K562 (cell line): ENCODE measurements around the gene PGM3. TPM values are rescaled to one million over a fixed set of nuclear protein-coding genes. Genes with fewer than 3 reads are reported as not detected.

Experiments used
- ATAC-seq: fragments of 200-7000 bp; cut with Tn5 transposase; 3 replicates; pipeline ENCODE4 v1.9.1; 2020; ENCODE audit warnings: moderate library complexity
- BruUV-seq: library from RNA; stranded (reverse); fragments of 400-500 nt; replicated peaks from 2 replicates; lab custom pipeline; 2021; lab: Mats Ljungman, UMichigan
- CTCF ChIA-PET: fragments of 300-600 bp; formaldehyde crosslinking; extraction: SDS; loops from one replicate; lab custom pipeline; 2021; ENCODE audit warnings: low intra/inter-chr PET ratio; lab: Yijun Ruan, JAX
- POLR2A ChIA-PET: fragments of 300-600, 350-650 bp; sonication (Branson Sonifier 250); formaldehyde crosslinking; extraction: SDS; loops from one replicate; lab custom pipeline; 2021; ENCODE audit warnings: antibody characterized with exemption, inconsistent platforms; lab: Yijun Ruan, JAX
- DNase-seq, 4 experiments: peaks; one replicate each; pipeline versions ENCODE4 v3.0.0 to v3.0.0-alpha.2; 2011 to 2018; ENCODE audit warnings: low spot score in 3 of 4, mixed read lengths in 3 of 4; ENCODE audit errors: extremely low read depth in 1 of 4
- FAIRE-seq: peaks from 2 replicates; lab custom pipeline; 2011; peaks lifted over from hg19 to GRCh38; lab: Jason Lieb, UNC
- H2AFZ ChIP-seq: 2 replicates; pipeline ENCODE4 v1.6.0; 2011; ENCODE audit warnings: low read depth, low read length, control low read depth, inconsistent platforms
- H3K27ac ChIP-seq: fragments of 200-600 bp; 3 replicates; pipeline ENCODE4 v1.8.0; 2011; ENCODE audit warnings: low read depth, mild to moderate bottlenecking, control low read depth, inconsistent platforms, low read length, moderate library complexity, mixed read lengths; ENCODE audit errors: extremely low read depth
- H3K27me3 ChIP-seq, 2 experiments: fragments of 300-600 bp in 1 of 2; 2 replicates in 1 of 2; 3 replicates in 1 of 2; pipeline versions ENCODE4 v1.6.0 to v1.8.0; 2011; ENCODE audit warnings: inconsistent platforms in 2 of 2, low read length in 2 of 2, mild to moderate bottlenecking in 1 of 2, mixed read lengths in 1 of 2, moderate library complexity in 1 of 2; ENCODE audit not compliant: control insufficient read depth in 2 of 2, insufficient read depth in 2 of 2
- H3K36me3 ChIP-seq: fragments of 300-600 bp; 3 replicates; pipeline ENCODE4 v1.8.0; 2011; ENCODE audit warnings: mild to moderate bottlenecking, low read length, inconsistent platforms; ENCODE audit not compliant: control insufficient read depth, insufficient read depth
- H3K4me1 ChIP-seq, 2 experiments: fragments of 200-600 bp in 1 of 2; replicated peaks in 1 of 2; 2 replicates in 1 of 2; 3 replicates in 1 of 2; pipeline versions ENCODE4 v1.5.1 to v1.8.0; 2011; ENCODE audit warnings: inconsistent platforms in 2 of 2, low read length in 2 of 2, mild to moderate bottlenecking in 1 of 2, mixed read lengths in 1 of 2, moderate library complexity in 1 of 2; ENCODE audit not compliant: control insufficient read depth in 2 of 2, insufficient read depth in 2 of 2
- H3K4me2 ChIP-seq: 2 replicates; pipeline ENCODE4 v1.6.1; 2011; ENCODE audit warnings: low read length, control low read depth, inconsistent platforms, mixed read lengths; ENCODE audit not compliant: insufficient read depth
- H3K4me3 ChIP-seq: fragments of 200-600 bp; sonication (generic), shearing (Covaris generic); 2 replicates; pipeline ENCODE4 v1.5.1; 2016; ENCODE audit warnings: control low read depth, inconsistent platforms
- H3K79me2 ChIP-seq: fragments of 200-600 bp; 3 replicates; pipeline ENCODE4 v1.8.0; 2011; ENCODE audit warnings: low read length, inconsistent platforms; ENCODE audit not compliant: control insufficient read depth, insufficient read depth
- H3K9ac ChIP-seq, 2 experiments: 2 replicates each; pipeline versions ENCODE4 v1.6.0 to v1.6.1; 2011; ENCODE audit warnings: low read depth in 2 of 2, low read length in 2 of 2, control low read depth in 1 of 2, inconsistent platforms in 1 of 2, mild to moderate bottlenecking in 1 of 2, mixed read lengths in 1 of 2; ENCODE audit not compliant: insufficient read depth in 1 of 2
- H3K9me1 ChIP-seq: one replicate; pipeline ENCODE4 v1.6.0; 2011; ENCODE audit warnings: inconsistent platforms, mild to moderate bottlenecking, low read length, moderate library complexity; ENCODE audit not compliant: control insufficient read depth, insufficient read depth
- H3K9me3 ChIP-seq: replicated peaks from 2 replicates; pipeline ENCODE4 v1.5.1; 2011; ENCODE audit warnings: low read depth, low read length, inconsistent platforms; ENCODE audit not compliant: control insufficient read depth, insufficient read depth
- H4K20me1 ChIP-seq: replicated peaks from 2 replicates; pipeline ENCODE4 v1.6.1; 2011; ENCODE audit warnings: low read length, inconsistent platforms, mixed read lengths; ENCODE audit not compliant: control insufficient read depth, insufficient read depth
- ELF2 ChIP-seq: fragments of 250-450 bp; sonication (Bioruptor Pico); IDR thresholded peaks from 2 replicates; pipeline ENCODE4 v1.5.0; 2021; ENCODE audit warnings: mild to moderate bottlenecking
- ESRRB ChIP-seq: fragments of 250-450 bp; sonication (Bioruptor Pico); IDR thresholded peaks from 2 replicates; pipeline ENCODE4 v1.5.0; 2020; ENCODE audit warnings: mild to moderate bottlenecking, moderate library complexity, borderline replicate concordance
- POLR2AphosphoS5 ChIP-seq: IDR thresholded peaks from 2 replicates; pipeline ENCODE4 v1.6.1; 2011; ENCODE audit warnings: mild to moderate bottlenecking, low read depth, low read length, moderate library complexity; ENCODE audit not compliant: control insufficient read depth, insufficient read depth
- ZNF318 ChIP-seq, 2 experiments: fragments of 450-650 bp; IDR thresholded peaks; 2 replicates each; pipeline ENCODE4 v1.6.1; 2016; ENCODE audit warnings: mild to moderate bottlenecking in 2 of 2, borderline replicate concordance in 1 of 2, low read depth in 1 of 2, moderate library complexity in 1 of 2
- ZNF445 ChIP-seq: fragments of 250-450 bp; sonication (Bioruptor Pico); IDR thresholded peaks from 2 replicates; pipeline ENCODE4 v1.4.0; 2020; ENCODE audit warnings: low read depth, mild to moderate bottlenecking, moderate library complexity
- ZNF551 ChIP-seq: fragments of 250-450 bp; sonication (Bioruptor Pico); IDR thresholded peaks from 2 replicates; pipeline ENCODE4 v1.5.0; 2021; ENCODE audit warnings: mild to moderate bottlenecking, moderate library complexity
- WGBS: fragments of 100-300 bp; shearing (Covaris generic); methylation state at CpG from one replicate; pipeline ENCODE4 v1.1.6; 2016; ENCODE audit warnings: low coverage, mixed read lengths; ENCODE audit not compliant: insufficient coverage; ENCODE audit errors: missing lambda C conversion rate; 5-methylcytosine and 5-hydroxymethylcytosine counted together
- in situ Hi-C: fragments of 300-500 bp; cut with MboI; formaldehyde crosslinking; loops from 4 replicates; pipeline ENCODE4 v1.15.0; 2018; ENCODE audit warnings: inconsistent platforms, mixed read lengths
- intact Hi-C: fragments of 100-400 bp; cut with micrococcal nuclease; formaldehyde crosslinking; loops from 2 replicates; pipeline ENCODE4 v1.14.2; 2022
- polyA plus RNA-seq, 8 experiments: library from polyadenylated mRNA; depleted of rRNA in 4 of 8; stranded (reverse) in 5 of 8; unstranded in 3 of 8; fragments of >200 nt; fragmentation: Nextera tagmentation in 2 of 8; fragmentation: Illumina TruSeq in 1 of 8; extraction: Ambion mirVana in 2 of 8; extraction: Trizol in 1 of 8; gene quantifications; 2 replicates each; pipeline versions ENCODE4 v1.2.1 to v1.2.3, GENCODE V29; 2011 to 2014; ENCODE audit warnings: inconsistent platforms in 1 of 8, missing spikeins in 1 of 8
- total RNA-seq, 7 experiments: library from RNA; depleted of rRNA in 6 of 7; stranded (reverse); fragments of >200 nt in 6 of 7; fragmentation: Illumina TruSeq in 2 of 7; extraction: Trizol in 2 of 7; gene quantifications; 2 replicates each; pipeline versions ENCODE4 v1.2.1 to v1.2.3, GENCODE V29; 2011 to 2021; ENCODE audit warnings: low replicate concordance in 1 of 7
- TF ChIP-seq, protein P1 (sequence below): fragments of 450-650 bp; IDR thresholded peaks from 2 replicates; pipeline ENCODE4 v1.6.1; 2017; ENCODE audit warnings: antibody characterized with exemption
- TF ChIP-seq, protein P2 (sequence below): fragments of 450-650 bp; IDR thresholded peaks from one replicate; pipeline ENCODE4 v1.6.1; 2018; ENCODE audit warnings: mild to moderate bottlenecking, moderate library complexity; ENCODE audit not compliant: partially characterized antibody

PGM3 gene
- total and polyA plus RNA-seq, 9 of the 15 experiments (the other 6 are each of a cell fraction or from before 2014, with no cell fraction given), result 19.1 to 107 (median 50.5) TPM

- TF ChIP-seq, protein P1, sequence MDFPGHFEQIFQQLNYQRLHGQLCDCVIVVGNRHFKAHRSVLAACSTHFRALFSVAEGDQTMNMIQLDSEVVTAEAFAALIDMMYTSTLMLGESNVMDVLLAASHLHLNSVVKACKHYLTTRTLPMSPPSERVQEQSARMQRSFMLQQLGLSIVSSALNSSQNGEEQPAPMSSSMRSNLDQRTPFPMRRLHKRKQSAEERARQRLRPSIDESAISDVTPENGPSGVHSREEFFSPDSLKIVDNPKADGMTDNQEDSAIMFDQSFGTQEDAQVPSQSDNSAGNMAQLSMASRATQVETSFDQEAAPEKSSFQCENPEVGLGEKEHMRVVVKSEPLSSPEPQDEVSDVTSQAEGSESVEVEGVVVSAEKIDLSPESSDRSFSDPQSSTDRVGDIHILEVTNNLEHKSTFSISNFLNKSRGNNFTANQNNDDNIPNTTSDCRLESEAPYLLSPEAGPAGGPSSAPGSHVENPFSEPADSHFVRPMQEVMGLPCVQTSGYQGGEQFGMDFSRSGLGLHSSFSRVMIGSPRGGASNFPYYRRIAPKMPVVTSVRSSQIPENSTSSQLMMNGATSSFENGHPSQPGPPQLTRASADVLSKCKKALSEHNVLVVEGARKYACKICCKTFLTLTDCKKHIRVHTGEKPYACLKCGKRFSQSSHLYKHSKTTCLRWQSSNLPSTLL, result no peak
- TF ChIP-seq ESRRB (CRISPR knock-in tag), result no peak
Observed at GRCh38 chr6:83124553-83124952, 68.5 kb downstream of the PGM3 start (continued).

DNA sequence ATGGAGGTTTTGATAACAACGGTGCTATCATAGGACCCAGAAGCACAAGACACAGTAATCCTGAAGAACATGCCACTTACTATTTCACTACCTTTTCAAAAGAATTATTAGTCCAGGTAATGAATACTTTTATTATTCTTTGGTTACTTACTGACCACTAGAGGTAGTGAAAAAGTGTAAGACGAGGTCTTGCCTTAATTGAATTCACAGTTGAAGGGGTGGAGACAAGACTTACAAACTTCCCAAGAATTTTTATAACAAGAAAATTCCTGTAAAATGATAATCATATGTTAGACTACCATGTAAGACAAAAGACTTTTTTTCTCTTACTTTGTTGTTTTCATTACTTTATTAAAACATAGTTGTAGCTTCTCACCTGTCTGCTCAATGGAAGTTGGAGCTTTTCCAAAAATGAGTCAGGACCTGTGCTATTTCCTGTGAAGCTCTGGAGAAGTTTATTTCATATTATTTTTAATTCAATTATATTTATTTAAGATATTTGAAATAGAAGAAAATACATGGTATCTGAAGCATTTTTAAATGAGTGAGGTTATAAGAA is 73.2 kb downstream of the PGM3 start:
- no peak for ATAC-seq
- Histone ChIP-seq H2AFZ (no peak overlapping the region), H3K79me2 (no peaks in the 10 kb centered on the region), H3K36me3 (no peaks in the 10 kb centered on the region), H3K9me3 (no peaks in the 10 kb centered on the region), H3K4me3 (no peak overlapping the region), H3K9me1 (no peaks in the 10 kb centered on the region), H3K27ac (no peak overlapping the region), H4K20me1 (no peaks in the 10 kb centered on the region), H3K4me1 (no peaks in the 10 kb centered on the region), H3K9ac (no peak overlapping the region), H3K4me2 (no peak overlapping the region), H3K27me3 (no peaks in the 10 kb centered on the region)
- BruUV-seq, result no TSS peak
- intact Hi-C loops, result no loop called here
- FAIRE-seq, result no peak
- POLR2A ChIA-PET, result interaction anchor here (1.0 kb wide), 1 partner anchor 11 kb away, joined by 3 read pairs; no protein-coding TSS in a partner anchor
- DNase-seq, result no peak
- in situ Hi-C loops, result no loop called here
- CTCF ChIA-PET, result no interaction called here
- 61% methylated on average over 2 of the region's 2 CpGs for WGBS
- TF ChIP-seq POLR2AphosphoS5, result no peak
- no peak for TF ChIP-seq ELF2 (CRISPR knock-in tag)
- TF ChIP-seq, protein P2, sequence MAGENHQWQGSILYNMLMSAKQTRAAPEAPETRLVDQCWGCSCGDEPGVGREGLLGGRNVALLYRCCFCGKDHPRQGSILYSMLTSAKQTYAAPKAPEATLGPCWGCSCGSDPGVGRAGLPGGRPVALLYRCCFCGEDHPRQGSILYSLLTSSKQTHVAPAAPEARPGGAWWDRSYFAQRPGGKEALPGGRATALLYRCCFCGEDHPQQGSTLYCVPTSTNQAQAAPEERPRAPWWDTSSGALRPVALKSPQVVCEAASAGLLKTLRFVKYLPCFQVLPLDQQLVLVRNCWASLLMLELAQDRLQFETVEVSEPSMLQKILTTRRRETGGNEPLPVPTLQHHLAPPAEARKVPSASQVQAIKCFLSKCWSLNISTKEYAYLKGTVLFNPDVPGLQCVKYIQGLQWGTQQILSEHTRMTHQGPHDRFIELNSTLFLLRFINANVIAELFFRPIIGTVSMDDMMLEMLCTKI, result no peak
- no peak for TF ChIP-seq ZNF318 (IDR thresholded peaks at IDR 0.05; ENCODE audit: borderline replicate concordance in 1 of 2, low read depth in 1 of 2)
- no peak for TF ChIP-seq ZNF551 (CRISPR knock-in tag)
- TF ChIP-seq ZNF445 (CRISPR knock-in tag), result no peak
